A673 (cell line): ENCODE results near the gene P4HA2.

Experiments
- CTCF ChIP-seq: fragments of 300-800, 200-600 bp; sonication (generic); conservative IDR thresholded peaks from 2 replicates; pipeline ENCODE4 v1.5.1; 2017; ENCODE audit warnings: low read depth, mild to moderate bottlenecking, antibody characterized with exemption, low read length, moderate library complexity, mixed read lengths
- EZH2 ChIP-seq: fragments of 200-600 bp; sonication (generic); IDR thresholded peaks from 2 replicates; pipeline ENCODE4 v1.6.1; 2017; ENCODE audit warnings: borderline replicate concordance, low read depth, mild to moderate bottlenecking, mixed read lengths, antibody characterized with exemption, low read length; ENCODE audit not compliant: poor library complexity, severe bottlenecking

- TF ChIP-seq CTCF = no peak
- no peak for TF ChIP-seq EZH2
Measured at GRCh38 chr5:132218321-132218720, 9.3 kb downstream of the P4HA2 start.
